ENCODE results near the gene ZNF569.
"Not testable (repeated sequence)": the region's sequence is repeated elsewhere in the genome, so short reads cannot be mapped to it uniquely, and the experiment has no call there.

The ZNF569 gene

DNA sequence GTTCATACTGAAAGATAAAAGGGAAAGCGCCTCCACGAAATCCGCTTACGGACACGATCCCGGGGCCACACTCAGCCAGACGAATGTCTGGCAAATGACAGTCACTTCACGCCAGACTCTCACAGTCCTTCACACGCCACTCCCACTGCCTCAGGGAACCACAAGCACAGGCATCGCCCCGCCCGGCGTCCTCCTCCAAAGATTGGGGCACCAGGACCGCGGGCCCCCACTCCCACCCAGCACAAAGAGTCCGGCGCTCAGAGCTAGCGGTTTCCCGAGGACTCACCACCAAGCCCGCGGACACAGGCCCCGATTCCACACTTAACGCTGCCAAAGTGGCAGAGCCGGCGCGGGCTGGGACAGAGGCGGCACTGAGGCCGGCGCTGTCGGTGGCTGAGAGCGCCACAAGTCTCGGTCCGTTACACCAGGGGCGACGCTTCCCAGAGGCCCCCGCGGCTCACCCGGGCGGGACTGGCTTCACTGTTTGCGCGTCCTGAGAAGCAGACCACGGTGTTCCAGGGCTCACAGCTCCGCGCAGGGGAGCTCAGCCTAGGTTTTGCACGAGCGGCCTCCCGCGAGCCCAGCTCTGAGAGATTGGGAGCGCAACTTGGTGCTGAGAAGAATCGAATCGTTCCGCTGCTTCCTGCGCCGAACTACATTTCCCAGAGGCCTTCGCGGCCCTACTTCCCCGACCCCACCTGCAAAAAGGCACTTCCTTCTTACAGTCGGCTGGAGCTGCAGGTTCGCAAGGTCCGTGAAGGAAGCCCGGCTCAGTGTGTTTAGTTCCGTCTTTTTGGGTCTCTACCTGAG is at the start of gene ZNF569:
Gene ZNF569 (minus strand): TSS at position 647 of the 810 bp plus-strand sequence. CDS start 22,523 bp downstream, outside the sequence.
- DNase-seq: peak; percentile 82 to 87

DNA sequence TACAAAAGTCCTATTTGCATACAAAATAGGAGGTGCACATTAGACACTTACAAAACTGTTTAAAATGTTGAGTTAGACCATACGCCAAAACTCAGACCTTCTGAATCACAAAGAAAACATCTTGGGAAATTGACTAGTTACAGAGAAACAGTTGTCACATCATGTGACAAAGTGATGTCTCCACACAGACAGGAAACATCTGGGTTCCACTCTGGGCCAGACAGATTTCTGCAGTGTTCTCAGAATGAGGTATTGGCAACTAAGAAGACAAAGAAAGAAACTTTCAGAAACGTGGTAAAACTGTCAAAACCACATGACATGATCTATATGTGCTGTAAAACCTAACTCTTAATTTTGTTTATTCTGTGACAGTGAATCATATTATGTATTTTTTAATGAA is 46.2 kb upstream of the ZNF569 start:
- no peak for DNase-seq

DNA sequence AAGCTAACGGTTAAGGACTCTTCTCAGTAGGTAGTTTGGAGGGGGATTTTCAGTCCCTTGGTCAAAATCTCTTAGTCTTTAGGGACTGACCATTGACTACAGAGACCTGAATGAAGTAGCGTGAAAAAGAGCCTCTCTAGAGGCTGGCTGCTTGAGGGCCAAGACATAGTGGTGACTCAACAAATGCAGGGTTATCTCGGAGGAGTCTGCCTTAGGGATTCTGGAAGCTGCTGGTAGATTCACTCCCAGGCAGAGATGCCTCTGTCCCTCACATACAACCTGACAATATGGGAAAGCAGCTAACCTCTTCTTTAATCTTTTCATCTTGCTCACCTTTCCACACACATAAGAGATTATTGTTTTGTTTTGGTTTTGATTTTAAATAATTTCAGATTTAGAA is 44.6 kb upstream of the ZNF569 start:
- no peak for DNase-seq

DNA sequence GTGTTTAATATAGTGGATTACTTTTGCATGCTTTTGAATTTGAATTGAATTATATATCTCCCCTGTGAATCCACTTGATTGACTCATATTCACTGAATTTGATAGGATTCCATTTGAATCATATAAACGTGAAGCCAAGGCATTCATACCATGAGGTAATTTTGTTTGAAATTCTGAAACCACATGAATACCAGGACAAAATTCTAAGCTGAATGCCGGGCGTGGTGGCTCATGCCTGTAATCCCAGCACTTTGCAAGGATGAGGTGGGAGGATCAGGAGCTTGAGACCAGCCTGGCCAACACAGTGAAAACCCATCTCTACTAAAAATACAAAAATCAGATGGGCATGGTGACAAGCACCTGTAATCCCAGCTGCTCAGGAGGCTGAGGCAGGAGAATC is 43.9 kb upstream of the ZNF569 start:
- no peak for DNase-seq

DNA sequence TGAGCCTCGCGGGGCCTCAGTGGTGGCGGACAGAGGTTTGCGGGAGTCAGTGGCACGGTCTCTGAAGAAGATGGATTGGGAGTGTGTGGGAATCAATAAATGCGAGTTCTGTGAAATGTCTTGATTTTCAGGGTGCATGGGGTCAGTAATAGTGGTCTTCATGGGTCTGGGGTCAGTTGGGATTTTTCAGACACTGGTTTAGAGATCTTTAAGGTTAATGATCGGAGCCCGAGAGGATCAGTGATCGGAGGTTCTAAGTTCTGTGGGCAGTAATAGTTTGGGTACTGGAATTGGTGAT is 39.9 kb upstream of the ZNF569 start:
- DNase-seq: no peak

DNA sequence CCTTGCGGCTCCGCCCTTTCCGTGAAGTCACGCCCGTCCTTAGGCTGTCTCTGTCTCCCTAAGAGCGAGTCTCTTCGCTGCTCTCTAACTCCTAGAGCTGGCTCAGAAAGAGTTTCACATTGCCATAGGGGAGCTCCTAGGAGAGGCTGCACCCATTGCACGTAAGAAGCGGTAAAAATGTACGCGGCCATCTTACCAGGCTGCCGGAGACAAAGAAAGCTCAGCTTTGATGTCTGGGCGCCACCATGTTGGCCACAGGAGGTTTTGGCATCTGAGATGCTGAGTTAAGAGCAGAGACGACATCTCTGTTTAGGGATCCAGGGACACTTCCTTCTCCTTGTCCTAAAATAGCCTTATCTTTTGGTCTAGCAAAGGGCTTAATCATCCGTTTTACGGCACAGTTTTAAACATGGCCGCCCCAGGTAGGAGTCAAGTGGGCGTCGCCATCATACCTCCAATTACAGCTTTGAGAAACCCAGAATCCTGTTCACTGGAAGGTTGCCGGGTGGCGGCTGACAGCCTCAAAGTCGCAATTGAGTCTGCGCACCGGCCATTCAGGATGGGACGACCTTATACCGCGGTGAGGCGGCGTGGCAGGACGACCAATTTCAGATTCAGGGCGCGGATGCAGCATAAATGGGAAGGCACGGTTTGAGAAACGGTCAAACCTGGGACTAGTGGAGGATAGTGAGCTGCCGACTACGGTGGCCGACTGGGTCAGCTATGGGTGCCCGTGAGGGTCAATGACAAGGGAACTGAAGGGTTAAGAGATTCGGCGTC is 39.3 kb upstream of the ZNF569 start, which contains the start of gene ZNF793:
Gene ZNF793 (plus strand): TSS at position 553 of the 780 bp plus-strand sequence. CDS start 16,501 bp downstream, outside the sequence.
- peak; percentile 78 to 82 for DNase-seq

DNA sequence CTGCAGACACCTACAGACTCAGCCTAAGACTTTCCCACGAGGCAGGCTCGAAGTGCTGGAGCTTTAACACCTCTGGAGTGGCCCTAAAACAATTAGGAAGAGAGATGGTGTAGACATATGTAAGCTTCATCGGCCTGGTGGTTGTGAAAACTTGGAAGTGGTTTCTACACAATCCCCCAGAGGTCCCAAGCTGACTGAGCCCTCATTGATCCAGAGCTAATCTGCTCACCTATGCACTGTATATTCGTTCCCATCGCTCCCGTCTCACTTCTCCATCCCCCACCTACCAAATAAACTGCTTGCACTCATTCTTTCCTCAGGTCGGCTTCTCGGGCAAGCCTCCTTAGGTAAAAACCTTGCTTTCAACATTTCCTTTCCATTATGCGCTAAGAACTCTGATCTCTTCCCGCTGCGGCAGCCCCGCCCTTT is 38.7 kb upstream of the ZNF569 start:
- no peak for DNase-seq

DNA sequence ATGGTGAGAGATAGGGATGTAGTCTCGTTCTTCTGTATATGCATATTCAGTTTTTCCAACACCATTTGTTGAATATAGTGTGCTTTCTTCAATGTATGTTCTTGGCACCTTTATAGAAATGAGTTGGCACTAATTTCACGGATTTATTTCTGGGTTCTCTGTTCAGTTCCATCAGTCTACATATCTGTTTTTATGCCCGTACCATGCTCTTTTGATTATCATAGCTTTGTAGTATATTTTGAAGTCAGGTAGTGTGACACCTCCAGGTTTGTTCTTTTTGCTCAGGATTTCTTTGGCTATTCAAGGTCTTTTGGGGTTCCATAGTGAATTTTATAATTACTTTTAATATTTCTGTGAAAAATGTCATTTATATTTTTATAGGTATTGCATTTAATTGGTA is 25.0 kb upstream of the ZNF569 start:
- no peak for DNase-seq

DNA sequence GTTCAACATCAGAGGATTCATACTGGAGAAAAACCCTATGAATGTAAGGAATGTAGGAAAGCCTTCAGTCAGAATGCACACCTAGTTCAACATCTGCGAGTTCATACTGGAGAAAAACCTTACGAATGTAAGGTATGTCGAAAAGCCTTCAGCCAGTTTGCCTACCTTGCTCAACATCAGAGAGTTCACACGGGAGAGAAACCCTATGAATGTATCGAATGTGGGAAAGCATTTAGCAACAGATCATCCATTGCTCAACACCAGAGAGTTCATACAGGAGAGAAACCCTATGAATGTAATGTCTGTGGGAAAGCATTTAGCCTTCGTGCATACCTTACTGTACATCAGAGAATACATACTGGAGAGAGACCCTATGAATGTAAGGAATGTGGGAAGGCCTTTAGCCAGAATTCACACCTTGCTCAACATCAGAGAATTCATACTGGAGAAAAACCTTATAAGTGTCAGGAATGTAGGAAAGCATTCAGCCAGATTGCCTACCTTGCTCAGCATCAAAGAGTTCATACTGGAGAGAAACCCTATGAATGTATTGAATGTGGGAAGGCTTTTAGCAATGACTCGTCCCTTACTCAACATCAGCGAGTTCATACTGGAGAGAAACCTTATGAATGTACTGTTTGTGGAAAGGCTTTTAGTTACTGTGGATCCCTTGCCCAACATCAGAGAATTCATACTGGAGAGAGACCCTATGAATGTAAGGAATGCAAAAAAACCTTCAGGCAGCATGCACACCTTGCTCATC is 17.3 kb upstream of the ZNF569 start:
- no peak for DNase-seq

DNA sequence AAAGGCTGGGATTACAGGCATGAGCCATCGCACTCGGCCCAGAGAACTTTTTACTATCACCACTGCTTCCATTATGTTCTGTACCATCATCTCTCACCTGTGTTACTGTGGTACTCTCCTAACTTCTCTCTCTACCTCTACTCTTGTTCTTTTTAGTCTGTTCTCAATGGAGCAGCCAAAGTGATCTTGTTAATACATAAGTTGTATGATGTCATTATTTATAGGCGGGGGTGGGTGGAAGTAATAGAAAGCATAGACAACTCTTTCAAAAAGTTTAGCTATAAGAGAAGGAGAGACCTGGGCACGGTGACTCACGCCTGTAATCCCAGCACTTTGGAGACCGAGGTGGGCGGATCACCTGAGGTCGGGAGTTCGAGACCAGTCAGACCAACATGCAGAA is 4.9 kb upstream of the ZNF569 start:
- no peak for DNase-seq

DNA sequence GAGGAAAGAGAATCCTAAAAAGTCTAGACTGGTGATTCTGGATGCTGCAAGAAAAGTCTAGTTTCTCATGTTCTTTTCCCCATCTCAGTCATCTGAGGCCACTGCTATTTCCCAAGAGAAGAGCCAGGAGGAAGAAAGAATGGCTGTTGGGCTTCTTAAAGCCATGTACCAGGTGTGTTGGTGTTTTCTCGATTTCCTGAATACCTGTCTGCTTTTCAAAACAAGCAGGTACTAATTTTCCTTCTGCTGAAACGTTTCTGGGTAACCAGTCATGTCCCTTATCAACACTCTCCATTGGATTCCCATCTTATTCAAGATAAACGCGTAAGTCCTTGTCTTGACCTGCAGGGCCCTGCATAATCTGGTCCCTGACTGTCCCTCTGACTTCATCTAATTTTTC is 3.0 kb upstream of the ZNF569 start:
- DNase-seq: no peak

DNA sequence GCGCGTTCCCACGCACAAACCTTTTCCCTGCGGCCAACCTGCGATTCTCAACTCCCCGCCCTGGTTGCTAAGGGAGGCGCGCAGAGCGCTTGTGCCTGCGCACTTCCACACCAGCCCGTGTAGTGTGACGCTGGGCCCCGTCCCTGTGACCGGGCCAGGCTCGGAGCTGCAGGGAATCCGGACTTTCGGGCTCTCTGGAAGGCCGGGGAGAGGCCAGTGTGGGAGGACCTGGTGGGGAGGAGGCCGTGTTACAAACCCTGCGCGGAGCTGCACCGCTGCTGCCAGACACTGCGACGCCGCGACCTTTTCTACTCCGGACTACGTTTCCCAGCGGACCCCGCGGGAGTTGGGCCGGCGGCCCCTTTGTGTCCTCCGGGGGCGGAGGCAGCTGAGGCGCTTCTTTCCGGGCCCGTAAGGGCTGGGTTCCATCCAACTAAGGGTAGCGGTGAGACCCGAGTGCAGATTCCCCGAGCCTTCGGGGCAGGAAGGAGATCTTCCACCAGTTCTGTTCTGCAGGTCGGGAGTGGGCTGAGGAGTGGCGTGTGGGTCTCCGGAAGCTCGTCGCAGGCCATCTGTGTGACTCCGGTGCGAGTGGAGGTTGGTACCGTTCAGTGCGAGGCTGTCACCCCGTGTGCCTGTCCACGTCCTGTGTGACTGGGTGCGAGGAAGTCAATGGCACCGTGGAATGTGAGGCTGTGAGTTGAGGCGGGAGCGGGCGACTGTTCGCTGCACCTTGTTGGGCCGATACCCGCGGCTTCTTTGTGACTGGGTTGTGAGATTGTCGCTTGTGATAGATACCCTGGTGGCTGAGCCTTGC is 1.9 kb upstream of the ZNF569 start, which contains the start of gene ZNF570:
Gene ZNF570 (plus strand): TSS at position 396 of the 817 bp plus-strand sequence. CDS start 999 bp downstream, outside the sequence.
- DNase-seq: peak; percentile 86 to 88

DNA sequence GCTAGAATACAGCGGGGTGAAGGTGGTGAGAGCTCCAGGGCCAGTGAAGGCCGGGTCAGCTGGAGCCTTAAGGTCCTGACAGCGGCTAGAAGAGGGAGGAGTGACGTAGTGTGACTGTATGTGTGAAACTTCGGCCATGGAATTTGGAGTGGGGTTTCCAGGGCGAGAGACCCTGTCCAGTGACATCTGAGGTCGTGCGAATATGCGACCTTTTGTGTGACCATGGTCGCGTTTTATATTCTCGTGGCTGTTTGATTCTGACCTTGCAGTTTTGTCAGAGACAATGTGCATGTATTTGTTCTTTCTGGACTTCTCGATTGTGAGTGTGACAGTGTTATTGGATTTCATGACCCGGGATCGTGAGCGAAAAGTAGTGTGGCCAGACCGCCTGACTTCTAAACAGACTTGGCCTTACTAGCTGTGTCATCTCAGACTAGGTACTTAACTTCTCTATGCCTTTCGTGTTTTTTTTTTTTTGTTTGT is 405 bp upstream of the ZNF569 start:
- no peak for DNase-seq

DNA sequence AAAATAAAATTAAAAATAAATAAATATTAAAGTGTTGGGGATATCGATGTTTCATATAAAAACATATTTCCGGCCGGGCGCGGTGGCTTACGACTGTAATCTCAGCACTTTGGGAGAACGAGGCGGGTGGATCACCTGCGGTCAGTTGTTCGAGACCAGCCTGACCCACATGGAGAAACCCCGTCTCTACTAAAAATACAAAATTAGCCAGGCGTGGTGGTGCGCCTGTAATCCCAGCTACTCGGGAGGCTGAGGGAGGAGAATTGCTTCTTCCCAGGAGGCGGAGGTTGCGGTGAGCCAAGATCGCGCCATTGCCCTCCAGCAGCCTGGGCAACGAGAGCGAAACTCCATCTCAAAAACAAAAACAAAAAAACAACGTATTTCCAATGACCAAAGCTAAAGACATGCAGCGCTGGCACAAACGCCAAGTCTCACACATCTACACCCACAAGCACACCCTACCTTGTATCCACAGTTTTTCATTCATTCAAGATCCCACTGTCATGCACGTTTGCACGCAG is 907 bp downstream of the ZNF569 start:
- DNase-seq: no peak

DNA sequence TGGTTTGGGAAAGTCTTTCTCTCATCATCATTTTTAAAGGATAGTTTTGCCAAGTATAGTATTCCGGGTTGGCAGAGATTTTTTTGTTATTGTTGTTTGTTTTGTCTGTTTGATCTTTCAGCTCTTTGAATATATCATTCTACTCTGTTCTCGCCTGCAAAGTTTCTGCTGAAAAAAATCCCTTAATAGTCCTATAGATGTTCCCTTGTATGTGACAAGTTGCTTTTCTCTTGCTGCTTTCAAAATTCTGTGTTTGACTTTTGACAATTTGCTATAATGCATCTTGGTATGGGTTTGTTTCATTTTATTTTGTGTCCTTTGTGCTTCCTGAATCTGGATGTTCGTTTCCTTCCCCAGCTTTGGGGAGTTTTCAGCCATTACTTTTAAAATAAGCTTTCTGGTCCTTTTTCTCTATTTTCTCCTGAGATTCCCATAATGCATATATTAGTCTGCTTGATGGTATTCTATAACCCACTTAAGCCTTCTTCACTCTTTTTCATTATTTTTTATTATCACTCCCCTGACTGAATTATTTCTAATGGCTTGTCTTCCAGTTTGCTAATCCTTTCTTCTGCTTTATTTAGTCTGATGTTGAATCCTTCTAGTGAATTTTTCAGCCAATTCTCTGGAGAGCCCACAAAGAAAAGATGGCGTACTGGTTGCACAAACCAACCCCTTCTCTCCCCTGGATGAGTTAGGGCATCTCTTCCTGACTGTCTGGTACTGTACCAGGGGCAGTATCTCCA is 14.6 kb downstream of the ZNF569 start:
- no peak for DNase-seq

DNA sequence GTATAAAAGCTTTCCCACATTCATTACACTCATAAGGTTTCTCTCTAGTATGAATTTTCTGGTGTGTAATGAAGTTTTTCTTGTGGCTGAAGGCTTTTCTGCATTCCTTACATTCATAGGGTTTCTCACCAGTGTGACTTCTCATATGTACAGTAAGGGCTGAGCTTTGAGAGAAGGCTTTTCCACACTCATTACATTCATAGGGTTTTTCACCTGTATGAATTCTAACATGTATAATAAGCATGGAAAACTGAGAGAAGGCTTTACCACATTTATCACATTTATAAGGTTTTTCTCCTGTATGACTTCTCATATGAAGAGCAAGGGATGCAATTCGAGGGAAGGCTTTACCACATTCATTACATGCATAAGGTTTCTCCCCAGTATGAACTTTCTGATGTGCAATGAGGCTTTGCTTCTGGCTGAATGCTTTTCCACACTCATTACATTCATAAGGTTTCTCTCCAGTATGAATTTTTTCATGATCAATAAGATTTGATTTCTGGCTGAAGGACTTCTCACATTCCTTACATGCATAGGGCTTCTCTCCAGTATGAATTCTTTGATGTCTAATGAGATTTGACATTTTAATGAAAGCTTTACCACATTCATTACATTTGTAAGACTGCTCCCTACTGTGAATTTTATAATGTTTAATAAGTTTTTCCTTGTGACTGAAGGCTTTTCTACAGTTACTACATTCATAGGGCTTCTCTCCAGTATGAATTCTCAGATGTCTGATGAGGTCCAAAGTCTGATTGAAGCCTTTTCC is 53.7 kb downstream of the ZNF569 start:
- DNase-seq: no peak

DNA sequence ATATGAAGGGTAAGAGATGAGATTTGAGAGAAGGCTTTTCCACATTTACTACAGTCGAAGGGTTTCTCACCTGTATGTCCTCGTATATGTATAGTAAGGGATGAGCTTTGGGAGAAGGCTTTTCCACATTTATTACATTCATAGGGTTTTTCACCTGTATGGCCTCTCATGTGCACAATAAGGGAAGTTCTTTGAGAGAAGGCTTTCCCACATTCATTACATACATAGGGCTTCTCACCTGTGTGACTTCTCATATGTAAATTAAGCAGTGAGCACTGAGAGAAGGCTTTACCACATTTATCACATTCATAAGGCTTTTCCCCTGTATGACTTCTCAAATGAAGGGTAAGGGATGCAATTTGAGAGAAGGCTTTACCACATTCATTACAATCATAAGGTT is 54.5 kb downstream of the ZNF569 start:
- no peak for DNase-seq

DNA sequence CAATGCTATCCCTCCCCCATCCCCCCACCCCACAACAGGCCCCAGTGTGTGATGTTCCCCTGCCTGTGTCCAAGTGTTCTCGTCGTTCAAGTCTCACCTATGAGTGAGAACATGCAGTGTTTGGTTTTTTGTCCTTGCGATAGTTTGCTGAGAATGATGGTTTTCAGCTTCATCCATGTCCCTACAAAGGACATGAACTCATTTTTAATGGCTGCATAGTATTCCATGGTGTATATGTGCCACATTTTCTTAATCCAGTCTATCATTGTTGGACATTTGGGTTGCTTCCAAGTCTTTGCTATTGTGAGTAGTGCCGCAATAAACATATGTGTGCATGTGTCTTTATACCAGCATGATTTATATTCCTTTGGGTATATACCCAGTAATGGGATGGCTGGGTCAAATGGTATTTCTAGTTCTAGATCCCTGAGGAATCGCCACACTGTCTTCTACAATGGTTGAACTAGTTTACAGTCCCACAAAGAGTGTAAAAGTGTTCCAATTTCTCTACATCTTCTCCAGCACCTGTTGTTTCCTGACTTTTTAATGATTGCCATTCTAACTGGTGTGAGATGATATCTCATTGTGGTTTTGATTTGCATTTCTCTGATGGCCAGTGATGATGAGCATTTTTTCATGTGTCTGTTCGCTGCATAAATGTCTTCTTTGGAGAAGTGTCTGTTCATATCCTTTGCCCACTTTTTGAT is 61.0 kb downstream of the ZNF569 start:
- DNase-seq: not testable (repeated sequence)

DNA sequence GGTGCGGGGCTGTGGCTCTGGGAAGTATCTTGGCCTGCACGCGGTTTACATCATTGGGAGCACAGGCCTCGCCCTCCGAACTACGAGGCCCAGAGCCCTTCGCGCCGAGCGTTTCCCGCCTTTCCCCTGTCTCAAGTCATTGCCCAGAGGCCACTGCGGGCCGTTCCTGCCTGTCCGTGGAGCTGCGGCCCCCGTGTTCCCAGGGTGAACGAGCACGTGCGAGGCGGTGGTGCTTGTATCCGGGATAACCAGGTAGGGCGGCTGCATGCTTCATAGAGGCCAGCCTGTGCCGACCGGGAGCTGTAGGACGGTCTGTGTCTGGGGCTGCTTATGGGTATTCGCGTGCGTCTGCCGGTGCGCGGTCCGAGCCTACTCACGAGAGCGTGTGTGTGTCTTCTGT is 63.8 kb downstream of the ZNF569 start:
- no peak for DNase-seq

DNA sequence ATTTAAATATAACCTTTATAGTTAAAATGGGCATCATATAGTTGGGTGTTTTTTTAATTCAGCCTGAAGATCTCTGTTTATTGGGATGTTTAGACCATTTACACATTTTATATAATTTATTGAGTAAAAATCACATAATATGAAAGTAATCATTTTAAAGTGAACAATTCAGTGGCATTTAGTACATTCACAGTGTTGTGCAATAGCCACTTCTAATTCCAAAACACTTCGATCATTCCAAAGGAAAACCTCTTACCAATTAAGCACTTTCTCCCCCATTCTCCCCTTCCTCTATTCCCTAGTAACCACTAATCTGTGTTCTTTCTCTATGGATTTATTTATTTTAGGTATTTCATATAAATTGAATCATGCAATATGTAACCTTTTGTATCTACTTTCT is 66.2 kb downstream of the ZNF569 start:
- DNase-seq: no peak
